HG02798 (cell line): Measurements from ENCODE around the gene DENND4A.
"Not testable (repeated sequence)": the region's sequence is repeated elsewhere in the genome, so short reads cannot be mapped to it uniquely, and the experiment has no call there.

ENCODE experiments used
- ATAC-seq: cut with Tn5 transposase; IDR thresholded peaks from one replicate; pipeline ENCODE4 v1.9.1; 2021; ENCODE audit warnings: mild to moderate bottlenecking; ENCODE audit not compliant: unreplicated experiment, poor library complexity

DENND4A gene

DNA sequence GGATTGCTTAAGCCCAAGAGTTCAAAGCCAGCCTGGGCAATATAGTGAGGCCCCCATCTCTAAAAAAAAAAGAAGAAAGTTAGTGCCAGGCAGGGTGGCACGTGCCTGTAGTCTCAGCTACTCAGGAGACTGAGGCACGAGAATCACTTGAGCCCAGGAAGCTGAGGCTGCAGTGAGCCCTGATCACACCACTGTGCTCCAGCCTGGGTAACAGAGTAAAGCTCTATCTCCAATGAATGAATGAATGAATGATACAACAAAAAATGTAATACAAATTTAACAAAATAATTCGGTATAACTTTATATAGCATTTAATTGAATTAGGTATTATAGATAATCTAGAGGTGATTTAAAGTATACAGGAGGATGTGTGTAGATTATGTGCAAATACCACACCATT lies 29.7 kb downstream of the DENND4A start:
- ATAC-seq: no peak

DNA sequence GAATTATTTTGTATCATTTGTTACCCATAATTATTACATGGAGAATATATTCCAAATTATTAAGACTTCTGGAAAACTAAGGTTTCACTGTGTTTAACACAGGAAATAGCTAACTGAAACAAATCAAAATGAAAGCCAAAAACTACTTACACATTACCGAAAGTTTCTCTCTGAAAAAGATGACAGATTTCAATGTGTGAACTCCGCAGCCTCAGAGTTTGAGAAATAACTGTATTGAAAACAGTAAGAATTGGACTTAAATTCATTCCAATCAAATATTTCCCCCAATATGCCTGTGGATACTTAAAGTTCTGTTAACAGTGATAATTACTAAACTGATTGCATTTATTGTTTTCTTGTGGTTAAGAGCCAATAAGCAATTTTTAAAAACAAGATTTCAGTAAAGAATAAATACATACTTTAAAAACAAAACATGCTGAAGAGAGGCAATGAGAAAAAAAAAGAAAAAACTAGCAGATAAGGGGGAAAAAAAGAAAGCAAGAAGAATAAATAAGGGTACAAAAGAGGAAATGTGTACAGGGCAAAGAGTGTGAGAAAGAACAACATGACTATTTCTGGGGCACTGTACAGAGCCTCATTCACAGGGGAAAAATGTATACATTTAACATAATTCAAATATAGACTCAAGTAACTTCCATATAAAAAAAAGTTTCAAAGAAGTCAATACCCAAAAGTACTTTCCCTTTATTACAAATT lies 30.7 kb downstream of the DENND4A start:
- ATAC-seq: no peak

DNA sequence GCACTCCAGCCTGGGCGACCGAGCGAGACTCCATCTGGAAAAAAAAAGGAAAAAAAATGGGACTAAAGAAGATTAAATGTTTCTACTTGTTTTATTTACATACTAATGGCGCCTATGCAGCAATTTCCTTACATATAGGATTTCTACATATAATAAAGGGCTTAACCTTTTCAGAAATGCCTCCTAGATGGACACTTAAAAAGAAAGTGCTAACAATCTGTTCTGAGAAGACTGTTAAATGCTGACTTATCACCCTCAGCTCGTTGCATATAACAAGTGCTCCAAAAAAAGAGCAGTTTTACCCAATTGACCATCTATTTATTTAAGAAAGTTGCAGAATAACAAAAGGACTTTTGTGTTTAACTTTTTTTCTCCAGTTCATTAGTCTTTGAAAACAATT lies 32.7 kb downstream of the DENND4A start:
- ATAC-seq: no peak

DNA sequence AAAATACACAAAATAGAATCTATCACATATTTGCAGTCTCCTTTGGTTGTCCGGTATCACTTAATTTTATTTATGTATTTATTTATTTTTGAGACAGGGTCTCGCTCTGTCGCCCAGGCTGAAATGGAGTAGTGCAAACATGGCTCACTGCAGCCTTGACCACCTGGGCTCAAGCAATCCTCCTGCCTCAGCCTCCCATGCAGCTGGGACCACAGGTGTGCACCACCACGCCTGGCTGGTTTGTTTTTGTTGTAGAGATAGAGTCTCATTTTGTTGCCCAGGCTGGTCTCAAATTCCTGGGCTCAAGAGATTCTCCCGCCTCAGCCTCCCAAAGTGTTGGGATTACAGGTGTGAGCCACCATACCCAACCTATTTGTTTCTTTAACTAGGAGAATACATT lies 33.9 kb downstream of the DENND4A start:
- no peak for ATAC-seq

DNA sequence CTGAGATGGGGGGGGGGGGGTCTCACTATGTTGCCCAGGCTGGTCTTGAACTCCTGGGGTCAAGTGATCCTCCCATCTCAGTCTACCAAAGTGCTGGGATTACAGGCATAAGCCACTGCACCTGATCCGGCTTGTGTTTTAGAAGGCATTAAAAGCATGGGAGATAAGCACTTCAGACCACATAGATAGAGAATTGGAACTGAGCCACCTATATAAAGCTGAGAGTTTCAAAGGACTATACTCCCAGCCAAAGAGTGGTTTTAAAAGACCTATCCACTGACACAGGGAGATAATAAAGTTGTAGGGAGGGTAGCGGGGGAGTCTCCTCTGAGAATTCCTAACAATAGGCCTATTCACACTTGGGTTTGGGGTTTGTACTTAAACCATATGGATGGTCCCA lies 34.8 kb downstream of the DENND4A start:
- no peak for ATAC-seq

DNA sequence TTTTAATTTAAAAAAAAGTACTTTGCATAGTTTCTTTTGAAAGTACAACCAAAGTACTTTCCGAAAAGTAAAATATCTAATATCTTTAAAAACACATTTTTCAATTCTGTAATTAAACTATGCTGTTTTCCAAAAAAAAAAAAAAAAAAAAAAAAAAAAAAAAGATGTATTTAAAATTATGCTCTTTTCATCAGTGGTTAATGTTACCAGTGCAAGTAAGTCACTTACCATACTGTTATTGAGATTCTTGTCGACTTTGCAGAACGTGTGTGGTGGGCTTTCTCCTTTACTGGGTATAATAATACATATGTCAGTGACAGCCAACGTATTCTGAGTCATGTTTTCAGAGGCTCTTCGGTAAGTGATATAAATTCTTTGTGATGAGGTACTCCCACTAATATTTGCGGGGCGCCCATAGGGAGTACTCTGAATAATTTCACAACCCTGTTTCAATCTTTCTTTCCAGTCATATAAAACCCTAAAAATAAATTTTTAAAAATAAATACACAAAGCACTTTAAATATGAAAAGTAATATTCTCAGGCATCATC lies 39.9 kb downstream of the DENND4A start:
- ATAC-seq: no peak

DNA sequence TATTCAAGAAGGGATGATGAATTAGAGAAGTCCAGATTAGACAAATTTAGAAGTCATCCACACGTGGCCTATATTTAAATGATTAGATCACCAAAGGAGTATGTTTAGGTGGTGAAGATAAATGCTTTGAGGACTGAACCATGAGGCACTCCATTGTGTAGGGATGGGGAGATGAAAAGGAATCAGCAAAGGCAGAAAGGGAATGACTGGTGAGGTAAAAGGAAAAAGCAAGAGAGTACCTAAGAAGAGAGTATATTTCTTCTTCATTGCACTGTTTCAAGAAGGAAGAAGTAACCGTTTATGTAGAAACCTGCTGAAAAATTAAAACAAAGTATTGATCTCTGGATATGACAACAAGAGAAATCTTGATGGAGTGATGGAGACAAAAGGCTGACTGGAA lies 40.7 kb downstream of the DENND4A start:
- no peak for ATAC-seq

DNA sequence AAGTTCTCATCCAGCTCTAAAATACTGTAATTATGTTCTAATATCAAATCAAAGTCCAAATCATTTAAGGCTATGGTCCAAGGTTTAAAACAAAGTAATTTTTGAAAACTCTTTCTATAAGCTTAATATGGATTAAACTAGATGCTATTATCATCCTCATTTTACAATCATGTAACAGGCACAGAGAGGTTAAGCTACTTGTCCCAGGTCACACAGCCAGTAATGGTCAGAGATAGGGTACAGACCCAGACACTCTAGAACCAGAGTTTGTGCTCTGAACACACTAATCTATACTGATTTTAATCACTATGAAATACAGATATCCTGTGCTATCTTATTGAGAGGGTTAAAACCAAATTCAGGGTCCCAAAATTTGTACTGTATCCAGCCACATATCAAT lies 44.8 kb downstream of the DENND4A start:
- no peak for ATAC-seq

DNA sequence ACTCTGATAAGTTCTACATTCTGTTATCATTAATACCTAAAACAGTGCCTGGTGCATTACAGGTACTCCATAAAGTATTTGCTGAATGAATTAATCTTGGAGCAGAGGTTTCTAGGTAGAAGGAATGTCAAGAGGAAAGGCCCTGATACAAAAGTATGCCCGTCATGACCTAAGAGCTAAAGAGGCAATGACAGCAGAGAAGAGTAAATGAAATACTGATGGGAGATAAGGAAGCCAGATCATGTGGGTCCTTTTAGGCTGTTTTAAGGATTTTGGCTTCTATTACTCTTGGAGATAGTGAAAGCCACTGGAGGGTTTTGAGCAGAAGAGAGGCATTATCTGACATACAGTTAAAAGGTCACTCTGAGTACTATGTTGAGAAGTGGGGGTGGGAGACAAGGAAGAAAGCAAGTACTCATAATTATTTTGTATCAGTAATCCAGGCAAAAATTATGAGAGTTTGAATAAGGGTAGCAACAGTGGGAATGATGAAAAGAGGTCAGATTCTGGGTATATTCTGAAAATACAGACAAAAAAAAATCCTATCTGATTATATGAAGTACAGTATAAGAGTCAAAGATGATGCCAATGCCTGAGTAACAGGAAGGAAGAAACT lies 48.3 kb downstream of the DENND4A start:
- ATAC-seq: no peak

DNA sequence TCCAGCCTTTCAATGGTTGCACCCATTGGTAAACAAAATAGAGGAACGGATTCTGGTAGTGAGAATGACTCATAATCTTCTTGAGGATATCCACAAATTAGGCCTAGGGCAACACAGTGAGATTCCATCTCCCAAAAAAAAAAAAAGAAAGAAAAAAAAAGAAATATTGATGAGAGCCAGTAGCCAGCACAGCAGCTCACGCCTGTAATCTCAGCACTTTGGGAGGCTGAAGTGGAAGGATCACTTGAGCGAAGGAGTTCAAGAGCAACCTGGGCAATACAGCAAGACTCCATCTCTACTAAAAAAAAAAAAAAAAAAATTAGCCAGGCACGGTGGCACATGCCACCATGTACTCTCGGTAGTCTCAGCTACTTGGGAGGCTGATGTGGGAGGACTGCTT lies 51.9 kb downstream of the DENND4A start:
- ATAC-seq: no peak

DNA sequence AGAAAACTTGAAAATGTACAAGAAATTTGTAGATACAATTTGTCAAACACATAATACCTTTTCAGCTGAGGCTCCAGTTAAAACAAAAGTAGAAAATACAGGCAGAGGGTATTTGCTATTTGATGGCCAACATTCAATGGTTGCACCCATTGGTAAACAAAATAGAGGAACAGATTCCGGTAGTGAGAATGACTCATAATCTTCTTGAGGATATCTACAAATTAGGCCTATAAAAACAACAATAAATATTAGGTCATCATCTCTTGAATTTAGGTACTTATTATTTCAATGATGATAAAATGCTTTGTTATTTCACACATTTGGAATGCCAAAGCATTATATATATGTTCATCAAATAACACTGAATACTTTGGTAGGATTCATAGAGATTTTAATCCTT lies 53.4 kb downstream of the DENND4A start:
- no peak for ATAC-seq

DNA sequence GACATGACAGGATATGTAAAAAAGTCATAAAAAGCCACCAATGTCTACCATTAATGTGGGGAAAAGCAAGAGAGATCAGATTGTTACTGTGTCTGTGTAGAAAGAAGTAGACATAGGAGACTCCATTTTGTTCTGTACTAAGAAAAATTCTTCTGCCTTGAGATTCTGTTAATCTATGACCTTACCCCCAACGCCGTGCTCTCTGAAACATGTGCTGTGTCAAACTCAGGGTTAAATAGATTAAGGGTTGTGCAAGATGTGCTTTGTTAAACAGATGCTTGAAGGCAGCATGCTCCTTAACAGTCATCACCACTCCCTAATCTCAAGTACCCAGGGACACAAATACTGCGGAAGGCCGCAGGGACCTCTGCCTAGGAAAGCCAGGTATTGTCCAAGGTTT lies 58.5 kb downstream of the DENND4A start:
- ATAC-seq: not testable (repeated sequence)

DNA sequence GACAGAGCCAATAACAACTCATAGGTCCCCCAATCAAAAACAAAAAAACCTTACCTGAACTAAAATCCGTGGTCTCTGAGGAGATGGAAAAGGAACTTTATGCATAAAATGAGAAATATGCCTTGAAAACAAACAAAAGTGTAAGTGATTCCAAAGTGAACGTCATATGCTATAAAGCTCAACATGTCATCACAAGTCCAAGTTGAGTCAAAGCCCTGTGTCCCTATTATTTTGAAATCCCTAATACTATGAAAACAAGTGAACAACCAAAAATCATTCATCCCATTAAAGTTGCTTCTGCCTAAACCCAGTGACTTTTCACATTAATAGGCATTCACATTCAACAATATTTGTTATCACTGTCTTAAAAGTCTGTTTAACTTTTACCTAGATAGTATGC lies 59.4 kb downstream of the DENND4A start:
- no peak for ATAC-seq

DNA sequence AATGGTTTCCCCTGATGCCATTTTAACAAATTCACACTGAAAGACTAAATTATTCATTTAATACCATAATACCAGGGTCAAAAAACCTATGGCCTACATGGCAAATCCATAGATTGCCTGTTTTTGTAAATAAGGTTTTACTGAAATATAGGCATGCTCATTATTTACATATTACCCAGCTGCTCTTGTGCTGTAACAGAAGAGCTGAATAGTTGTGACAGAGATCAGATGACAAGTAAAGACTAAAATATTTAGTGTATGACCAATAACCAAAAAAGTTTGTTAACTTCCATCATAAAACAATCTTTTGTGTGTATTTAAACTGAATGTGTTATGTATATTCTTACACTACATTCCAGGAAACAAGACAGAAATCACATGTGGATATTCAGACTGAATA lies 60.2 kb downstream of the DENND4A start:
- no peak for ATAC-seq

DNA sequence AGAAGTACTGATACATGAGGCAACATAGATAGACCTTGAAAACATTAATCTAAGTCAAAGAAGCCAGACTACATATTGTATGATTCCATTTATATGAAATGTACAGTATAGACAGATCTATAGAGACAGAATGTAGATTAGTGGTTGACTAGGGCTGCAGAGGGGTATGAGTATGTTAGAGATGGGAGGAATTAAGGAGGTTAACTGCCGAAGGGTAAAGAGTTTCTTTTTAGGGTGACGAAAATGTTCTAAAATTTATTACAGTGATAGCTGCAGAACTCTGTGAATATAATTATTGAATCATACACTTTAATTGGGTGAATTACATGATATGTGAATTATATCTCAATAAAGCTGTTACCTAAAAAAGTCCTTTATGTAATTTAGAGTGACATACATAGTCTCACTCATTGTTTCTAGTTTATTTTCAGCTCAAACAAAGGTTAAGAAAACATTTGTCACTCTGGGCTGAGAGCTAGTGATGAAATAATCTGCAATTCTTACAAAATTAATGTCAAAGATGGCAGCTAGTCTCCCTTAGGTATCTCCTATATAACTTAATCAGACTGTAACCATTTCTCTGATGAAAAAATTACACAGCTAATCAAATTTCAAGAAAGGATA lies 61.4 kb downstream of the DENND4A start:
- ATAC-seq: no peak

DNA sequence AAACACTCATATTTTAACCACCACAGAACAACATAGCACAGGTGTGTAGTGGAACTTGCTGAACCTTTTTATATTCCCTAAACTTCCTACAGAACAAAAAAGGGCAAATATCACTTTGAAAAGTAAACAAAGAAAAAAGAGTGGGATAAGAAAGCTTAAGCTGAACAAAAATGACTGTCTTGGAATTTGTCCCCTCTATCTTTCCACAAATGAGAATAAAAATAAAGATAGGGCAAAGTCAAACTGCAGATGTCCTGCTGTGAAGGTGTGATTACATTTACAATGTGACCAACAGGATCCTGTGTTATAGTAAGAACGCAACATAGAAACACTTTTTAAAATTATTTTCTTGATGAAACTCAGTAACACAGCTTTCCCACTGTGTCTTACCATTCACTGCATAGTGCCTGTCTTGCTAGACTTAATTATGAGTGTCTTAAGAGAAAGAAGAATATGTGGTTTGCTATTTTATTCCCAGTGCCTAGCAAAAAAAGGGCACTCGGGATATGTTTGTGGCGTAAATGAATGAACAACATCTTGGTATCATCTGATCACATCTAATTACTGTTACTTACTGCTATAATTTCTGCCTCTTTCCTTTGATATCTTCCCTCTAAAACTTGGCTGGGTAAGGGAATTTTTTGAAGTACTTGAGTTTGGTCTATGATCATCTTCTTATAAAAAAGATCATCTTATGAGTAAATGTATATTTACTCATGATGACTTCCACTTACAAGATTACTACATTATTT lies 67.5 kb downstream of the DENND4A start:
- ATAC-seq: no peak

DNA sequence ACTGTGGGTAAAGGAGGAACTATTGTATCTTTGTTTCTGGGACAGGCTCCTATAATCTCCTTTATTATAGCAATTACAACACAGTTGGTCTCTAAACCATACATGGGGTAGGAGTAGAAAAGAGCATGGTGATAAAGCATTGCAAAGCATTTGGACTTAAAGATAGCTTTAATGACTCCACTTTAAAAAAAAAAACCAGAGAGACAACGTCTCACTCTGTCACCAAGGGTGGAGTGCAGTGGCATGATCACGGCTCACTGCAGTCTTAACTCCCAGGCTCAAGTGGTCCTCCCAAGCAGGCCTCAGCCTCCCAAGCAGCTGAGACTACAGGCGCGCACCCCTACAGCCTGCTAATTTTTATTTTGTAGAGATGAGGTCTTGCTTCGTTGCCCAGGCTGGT lies 68.2 kb downstream of the DENND4A start:
- ATAC-seq: no peak

DNA sequence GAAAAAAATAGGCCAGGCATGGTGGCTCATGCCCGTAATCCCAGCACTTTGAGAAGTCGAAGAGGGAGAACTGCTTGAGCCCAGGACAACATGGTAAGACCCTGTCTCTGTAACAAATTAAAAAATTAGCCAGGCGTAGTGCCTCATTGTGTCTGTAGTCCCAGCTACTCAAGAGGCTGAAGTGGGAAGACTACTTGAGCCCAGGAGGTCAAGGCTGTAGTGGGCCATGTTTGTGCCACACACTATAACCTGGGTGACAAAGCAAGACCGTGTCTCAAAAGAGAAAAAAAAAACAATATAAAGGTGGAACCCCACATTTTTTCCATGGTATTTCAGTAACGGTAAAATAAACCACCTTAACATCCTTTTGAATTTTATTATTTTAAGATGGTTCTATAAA lies 69.9 kb downstream of the DENND4A start:
- ATAC-seq: no peak

DNA sequence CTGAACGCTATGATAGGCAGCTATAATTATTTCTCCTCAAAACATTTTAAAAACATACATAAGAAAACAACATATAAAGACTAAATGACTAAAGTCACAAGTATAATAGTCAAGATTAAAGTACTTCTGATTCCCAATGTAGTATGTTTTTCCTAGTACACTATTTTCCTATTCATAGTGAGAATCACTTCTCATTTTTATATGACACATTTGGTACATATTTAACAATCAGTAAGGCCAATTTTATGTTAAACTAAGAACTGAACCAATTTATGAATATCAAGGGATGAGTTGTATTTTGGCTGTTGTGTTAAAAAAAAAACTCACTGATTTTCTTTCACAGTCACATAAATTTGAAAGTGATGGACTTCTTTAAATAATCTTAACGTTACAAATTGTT lies 79.7 kb downstream of the DENND4A start:
- ATAC-seq: no peak

DNA sequence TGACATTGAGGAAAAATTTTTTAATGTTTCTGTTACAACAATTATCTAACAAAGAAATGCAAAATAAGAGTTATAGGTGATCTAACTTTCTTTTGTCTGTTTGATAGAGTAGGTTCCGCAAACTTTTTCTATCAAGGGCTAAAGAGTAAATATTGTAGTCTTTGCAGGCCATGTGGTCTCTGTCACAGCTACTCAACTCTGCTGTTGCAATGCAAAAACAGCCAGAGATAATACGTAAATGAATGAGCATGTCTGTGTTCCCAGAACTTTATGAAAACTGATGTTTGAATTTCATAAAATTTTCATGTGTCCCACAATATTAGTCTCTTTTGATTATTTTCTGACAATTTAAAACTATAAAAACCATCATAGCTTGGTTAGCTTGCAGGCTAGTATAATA lies 97.0 kb downstream of the DENND4A start:
- no peak for ATAC-seq

DNA sequence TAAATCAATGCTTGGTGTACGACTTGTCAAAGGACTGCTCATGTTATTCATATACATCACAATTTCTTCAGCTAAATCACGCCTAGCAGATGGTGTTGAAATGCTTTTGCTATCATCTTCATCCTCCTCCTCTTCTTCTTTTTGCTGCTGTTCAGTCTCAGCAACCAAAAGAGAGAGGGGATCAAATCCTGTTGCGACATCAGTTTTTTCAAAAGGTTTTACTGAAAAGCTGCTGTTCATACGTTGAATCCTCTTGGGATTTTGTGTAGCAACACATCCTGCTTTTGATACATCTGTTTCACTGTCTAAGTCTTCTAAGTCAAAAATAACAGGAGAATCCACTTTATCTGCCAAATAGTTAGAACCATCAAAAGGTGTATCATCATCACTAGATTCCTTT lies 101.3 kb downstream of the DENND4A start:
- ATAC-seq: no peak
